Caco-2 (cell line): Measurements from ENCODE around the gene TMEM238L. TPM values are rescaled to one million over a fixed set of nuclear protein-coding genes. Genes with fewer than 3 reads are reported as not detected.

Experiments
- BruUV-seq: library from RNA; stranded (reverse); fragments of 400-500 nt; replicated peaks from 2 replicates; lab custom pipeline; 2021; lab: Mats Ljungman, UMichigan
- CTCF ChIA-PET: fragments of 300-600 bp; sonication (Branson Sonifier 250); formaldehyde crosslinking; loops from one replicate; lab custom pipeline; 2022; ENCODE audit warnings: antibody characterized with exemption; lab: Charles Lee
- POLR2A ChIA-PET: fragments of 300-600 bp; sonication (Branson Sonifier 250); formaldehyde crosslinking; loops from one replicate; lab custom pipeline; 2022; ENCODE audit warnings: antibody characterized with exemption; lab: Charles Lee
- DNase-seq, 2 experiments: peaks; one replicate each; pipeline versions ENCODE4 v3.0.0 to v3.0.0-alpha.2; 2020 to 2022
- H3K27me3 ChIP-seq: replicated peaks from 2 replicates; pipeline ENCODE4 v1.6.0; 2011; ENCODE audit warnings: low read length; ENCODE audit not compliant: control insufficient read depth, insufficient read depth
- H3K36me3 ChIP-seq: 2 replicates; pipeline ENCODE4 v1.5.1; 2011; ENCODE audit warnings: low read length; ENCODE audit not compliant: control insufficient read depth, insufficient read depth
- H3K4me1 ChIP-seq: fragments of 250-450 bp; sonication (Bioruptor Pico); 2 replicates; pipeline ENCODE4 v1.5.1; 2020; ENCODE audit warnings: mild to moderate bottlenecking
- H3K4me3 ChIP-seq: 2 replicates; pipeline ENCODE4 v1.5.1; 2011; ENCODE audit warnings: low read depth, mild to moderate bottlenecking, control low read depth, low read length
- H3K9me3 ChIP-seq: fragments of 250-450 bp; sonication (Bioruptor Pico); 2 replicates; pipeline ENCODE4 v1.5.1; 2020; ENCODE audit warnings: mild to moderate bottlenecking, moderate library complexity
- H3K27ac Mint-ChIP-seq: one replicate; pipeline ENCODE4 v1.8.0; 2022; ENCODE audit warnings: mixed read lengths; ENCODE audit not compliant: unreplicated experiment
- H3K27me3 Mint-ChIP-seq: one replicate; pipeline ENCODE4 v1.8.0; 2022; ENCODE audit warnings: mixed read lengths; ENCODE audit not compliant: insufficient read depth, unreplicated experiment
- H3K36me3 Mint-ChIP-seq: one replicate; pipeline ENCODE4 v1.8.0; 2022; ENCODE audit warnings: mild to moderate bottlenecking, mixed read lengths; ENCODE audit not compliant: insufficient read depth, unreplicated experiment
- H3K4me1 Mint-ChIP-seq: one replicate; pipeline ENCODE4 v1.8.0; 2022; ENCODE audit warnings: low read depth, mixed read lengths; ENCODE audit not compliant: unreplicated experiment
- H3K4me3 Mint-ChIP-seq: one replicate; pipeline ENCODE4 v1.8.0; 2022; ENCODE audit warnings: mild to moderate bottlenecking, moderate library complexity, mixed read lengths; ENCODE audit not compliant: unreplicated experiment
- H3K9me3 Mint-ChIP-seq: one replicate; pipeline ENCODE4 v1.8.0; 2022; ENCODE audit warnings: mixed read lengths; ENCODE audit not compliant: unreplicated experiment
- intact Hi-C: fragments of 100-400 bp; cut with micrococcal nuclease; formaldehyde crosslinking; loops from one replicate; pipeline ENCODE4 v1.10.0; 2022; ENCODE audit not compliant: unreplicated experiment
- total RNA-seq: library from RNA; stranded (reverse); gene quantifications from 2 replicates; pipeline ENCODE4 v1.2.3, GENCODE V29; 2022
- TF ChIP-seq, protein P1 (sequence below), 2 experiments: fragments of 200-600 bp in 1 of 2; IDR thresholded peaks; 1 replicate in 1 of 2; 2 replicates in 1 of 2; pipeline versions ENCODE4 v1.5.1 to v1.8.0; 2011 to 2022; ENCODE audit warnings: antibody characterized with exemption in 1 of 2, control low read depth in 1 of 2, inconsistent platforms in 1 of 2, low read depth in 1 of 2, low read length in 1 of 2, mild to moderate bottlenecking in 1 of 2, moderate library complexity in 1 of 2; ENCODE audit not compliant: insufficient read depth in 1 of 2, severe bottlenecking in 1 of 2, unreplicated experiment in 1 of 2

Gene TMEM238L
- total RNA-seq, 1 experiment from 2014 or later: not detected

DNA sequence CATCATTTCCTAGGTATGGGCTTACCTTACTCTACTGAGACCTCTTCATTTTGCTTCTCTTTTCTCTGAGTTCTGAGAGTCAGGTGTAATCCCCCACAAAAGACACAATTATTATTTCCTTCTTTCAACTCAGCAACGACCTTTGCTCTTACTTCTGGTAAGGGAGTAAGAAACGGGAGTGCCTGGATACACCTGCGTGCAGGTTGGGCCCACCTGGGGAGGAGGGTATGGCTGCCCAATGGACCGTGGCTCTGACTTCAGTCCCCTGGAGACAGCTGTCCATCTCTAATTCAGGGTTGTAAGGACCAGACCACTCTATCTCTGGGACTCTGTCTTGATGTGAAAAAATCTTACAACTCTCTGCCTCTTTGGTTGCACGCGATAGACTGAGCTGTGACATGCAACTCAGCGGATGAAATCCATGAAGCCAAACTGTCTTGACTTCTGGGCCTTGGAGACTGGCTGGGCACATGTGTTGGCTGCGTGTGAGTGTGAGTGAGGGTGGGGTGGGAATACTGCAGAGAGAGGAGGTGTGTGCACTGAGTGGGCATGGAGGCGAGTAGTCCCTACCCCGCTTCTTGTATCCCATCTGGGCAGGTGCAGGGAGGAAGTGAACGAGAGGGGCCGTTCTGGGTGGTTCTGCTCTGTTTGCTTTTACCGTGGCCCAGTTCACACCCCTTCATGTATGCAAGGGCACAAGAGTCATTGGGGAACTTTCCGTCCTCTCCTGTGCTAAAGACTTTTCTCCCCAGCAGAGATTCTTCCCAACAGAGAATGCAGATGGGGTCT, 1.2 kb downstream of the TMEM238L start:
- H3K36me3 ChIP-seq: no peaks in the 10 kb centered on the region
- no peak overlapping the region for H3K4me3 ChIP-seq
- no TSS peak for BruUV-seq
- TF ChIP-seq, protein P1, sequence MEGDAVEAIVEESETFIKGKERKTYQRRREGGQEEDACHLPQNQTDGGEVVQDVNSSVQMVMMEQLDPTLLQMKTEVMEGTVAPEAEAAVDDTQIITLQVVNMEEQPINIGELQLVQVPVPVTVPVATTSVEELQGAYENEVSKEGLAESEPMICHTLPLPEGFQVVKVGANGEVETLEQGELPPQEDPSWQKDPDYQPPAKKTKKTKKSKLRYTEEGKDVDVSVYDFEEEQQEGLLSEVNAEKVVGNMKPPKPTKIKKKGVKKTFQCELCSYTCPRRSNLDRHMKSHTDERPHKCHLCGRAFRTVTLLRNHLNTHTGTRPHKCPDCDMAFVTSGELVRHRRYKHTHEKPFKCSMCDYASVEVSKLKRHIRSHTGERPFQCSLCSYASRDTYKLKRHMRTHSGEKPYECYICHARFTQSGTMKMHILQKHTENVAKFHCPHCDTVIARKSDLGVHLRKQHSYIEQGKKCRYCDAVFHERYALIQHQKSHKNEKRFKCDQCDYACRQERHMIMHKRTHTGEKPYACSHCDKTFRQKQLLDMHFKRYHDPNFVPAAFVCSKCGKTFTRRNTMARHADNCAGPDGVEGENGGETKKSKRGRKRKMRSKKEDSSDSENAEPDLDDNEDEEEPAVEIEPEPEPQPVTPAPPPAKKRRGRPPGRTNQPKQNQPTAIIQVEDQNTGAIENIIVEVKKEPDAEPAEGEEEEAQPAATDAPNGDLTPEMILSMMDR (IDR thresholded peaks at IDR 0.05; ENCODE audit: insufficient read depth in 1 of 2, low read depth in 1 of 2, low read length in 1 of 2, severe bottlenecking in 1 of 2, unreplicated experiment in 1 of 2): no peak
- H3K4me1 ChIP-seq: peaks cover 8% of the 10 kb centered on the region
- ChIA-PET CTCF (no interaction called here), POLR2A (no interaction called here)
- no peaks in the 10 kb centered on the region for H3K27me3 ChIP-seq
- no peak for DNase-seq
- no peak overlapping the region for H3K4me3 Mint-ChIP-seq
- H3K4me1 Mint-ChIP-seq: peaks cover 6% of the 10 kb centered on the region
- H3K9me3 ChIP-seq: no peaks in the 10 kb centered on the region
- H3K36me3 Mint-ChIP-seq: no peaks in the 10 kb centered on the region
- intact Hi-C loops: no loop called here
- no peak overlapping the region for H3K27ac Mint-ChIP-seq
- H3K9me3 Mint-ChIP-seq: no peaks in the 10 kb centered on the region
- H3K27me3 Mint-ChIP-seq: no peaks in the 10 kb centered on the region

DNA sequence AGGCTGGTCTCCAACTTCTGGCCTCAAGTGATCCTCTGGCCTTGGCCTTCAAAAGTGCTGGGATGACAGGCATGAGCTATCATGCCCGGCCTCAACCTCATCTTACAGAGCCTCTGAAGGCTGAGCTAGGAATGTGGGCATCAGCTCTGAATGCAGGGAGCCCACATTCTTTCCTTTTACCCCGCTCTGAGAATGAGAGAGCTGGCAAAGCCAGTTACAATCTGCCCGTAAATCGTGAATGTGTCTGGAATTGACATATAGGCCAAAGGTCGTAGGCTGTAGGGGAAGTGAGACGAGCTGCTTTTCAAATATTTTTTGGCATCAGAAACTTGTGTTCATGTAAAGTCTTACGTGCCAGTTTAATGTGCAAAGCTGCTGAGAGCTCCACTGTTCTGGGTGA, 4.5 kb downstream of the TMEM238L start:
- Mint-ChIP-seq H3K27ac (no peak overlapping the region), H3K9me3 (no peaks in the 10 kb centered on the region), H3K4me3 (no peak overlapping the region), H3K4me1 (peaks cover 6% of the 10 kb centered on the region), H3K36me3 (no peaks in the 10 kb centered on the region), H3K27me3 (no peaks in the 10 kb centered on the region)
- H3K9me3 ChIP-seq: no peaks in the 10 kb centered on the region
- no peaks in the 10 kb centered on the region for H3K36me3 ChIP-seq
- TF ChIP-seq, protein P1 (IDR thresholded peaks at IDR 0.05; ENCODE audit: insufficient read depth in 1 of 2, low read depth in 1 of 2, low read length in 1 of 2, severe bottlenecking in 1 of 2, unreplicated experiment in 1 of 2): no peak
- no peak overlapping the region for H3K4me3 ChIP-seq
- peaks cover 11% of the 10 kb centered on the region for H3K4me1 ChIP-seq
- no peak for DNase-seq
- ChIA-PET POLR2A (no interaction called here), CTCF (no interaction called here)
- intact Hi-C loops: loop anchor here (5.0 kb wide), 2 partner anchors 42 to 62 kb away; no protein-coding TSS in a partner anchor
- H3K27me3 ChIP-seq: no peaks in the 10 kb centered on the region
- BruUV-seq: no TSS peak

DNA sequence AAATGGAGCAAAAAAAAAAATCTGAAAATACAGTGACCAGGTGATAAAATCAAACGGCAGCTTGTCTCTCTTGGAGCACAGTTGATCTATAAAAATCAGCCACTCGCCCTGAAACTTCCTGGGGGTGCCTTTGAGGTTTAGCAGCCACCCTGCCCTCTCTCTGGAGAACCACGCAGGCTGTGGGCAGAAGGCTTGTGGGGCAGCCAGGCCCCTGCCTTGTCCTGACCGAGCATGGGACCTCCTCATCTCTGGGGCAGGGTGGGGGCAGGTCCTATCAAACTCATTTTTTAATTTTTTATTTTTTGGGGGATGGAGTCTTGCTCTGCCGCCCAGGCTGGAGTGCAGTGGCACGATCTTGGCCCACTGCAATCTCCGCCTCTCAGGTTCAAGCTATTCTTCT, 5.0 kb downstream of the TMEM238L start:
- BruUV-seq: no TSS peak
- peaks cover 11% of the 10 kb centered on the region for H3K4me1 ChIP-seq
- H3K36me3 ChIP-seq: no peaks in the 10 kb centered on the region
- intact Hi-C loops: loop anchor here (5.0 kb wide), 2 partner anchors 42 to 62 kb away; no protein-coding TSS in a partner anchor
- H3K4me3 Mint-ChIP-seq: no peak overlapping the region
- H3K9me3 ChIP-seq: no peaks in the 10 kb centered on the region
- DNase-seq: no peak
- H3K36me3 Mint-ChIP-seq: no peaks in the 10 kb centered on the region
- POLR2A ChIA-PET: no interaction called here
- TF ChIP-seq, protein P1 (IDR thresholded peaks at IDR 0.05; ENCODE audit: insufficient read depth in 1 of 2, low read depth in 1 of 2, low read length in 1 of 2, severe bottlenecking in 1 of 2, unreplicated experiment in 1 of 2): no peak
- no peaks in the 10 kb centered on the region for H3K27me3 ChIP-seq
- no peak overlapping the region for H3K27ac Mint-ChIP-seq
- H3K4me3 ChIP-seq: no peak overlapping the region
- CTCF ChIA-PET: no interaction called here
- no peaks in the 10 kb centered on the region for H3K9me3 Mint-ChIP-seq
- H3K4me1 Mint-ChIP-seq: peaks cover 6% of the 10 kb centered on the region
- no peaks in the 10 kb centered on the region for H3K27me3 Mint-ChIP-seq
